HepG2 (cell line): ENCODE results near the gene NCOA1.

Experiments
- ATF2 ChIP-seq: sonication (generic); formaldehyde crosslinking; IDR thresholded peaks from 2 replicates; pipeline ENCODE4 v1.4.0; 2020; ENCODE audit warnings: missing genetic modification reagents
- CSRNP1 ChIP-seq: sonication (generic); formaldehyde crosslinking; IDR thresholded peaks from 2 replicates; pipeline ENCODE4 v1.8.1; 2023; ENCODE audit warnings: mild to moderate bottlenecking, missing genetic modification reagents
- CTCF ChIP-seq: sonication (generic); formaldehyde crosslinking; IDR thresholded peaks from 2 replicates; pipeline ENCODE4 v1.5.0; 2020; ENCODE audit warnings: mild to moderate bottlenecking, missing genetic modification reagents, moderate library complexity
- FOXP4 ChIP-seq: sonication (generic); formaldehyde crosslinking; IDR thresholded peaks from 2 replicates; pipeline ENCODE4 v1.4.0; 2020; ENCODE audit warnings: missing genetic modification reagents
- HES4 ChIP-seq: sonication (generic); formaldehyde crosslinking; IDR thresholded peaks from 2 replicates; pipeline ENCODE4 v1.9.0; 2021; ENCODE audit warnings: mild to moderate bottlenecking, missing genetic modification reagents, borderline replicate concordance
- MZF1 ChIP-seq: sonication (generic); formaldehyde crosslinking; IDR thresholded peaks from 2 replicates; pipeline ENCODE4 v1.8.1; 2023; ENCODE audit warnings: mild to moderate bottlenecking, missing genetic modification reagents, borderline replicate concordance
- RORA ChIP-seq: sonication (generic); formaldehyde crosslinking; IDR thresholded peaks from 2 replicates; pipeline ENCODE4 v1.5.0; 2020; ENCODE audit warnings: mild to moderate bottlenecking, missing genetic modification reagents, moderate library complexity
- SPEN ChIP-seq: sonication (generic); formaldehyde crosslinking; IDR thresholded peaks from 2 replicates; pipeline ENCODE4 v1.5.1; 2020; ENCODE audit warnings: low read depth, mild to moderate bottlenecking, missing genetic modification reagents
- SRSF9 ChIP-seq: fragments of 200-400 bp; formaldehyde crosslinking; IDR thresholded peaks from 2 replicates; pipeline ENCODE4 v1.6.1; 2018; ENCODE audit warnings: borderline replicate concordance, mild to moderate bottlenecking, low read depth, low read length; ENCODE audit not compliant: insufficient read depth, poor library complexity, severe bottlenecking
- ZSCAN22 ChIP-seq: sonication (generic); formaldehyde crosslinking; IDR thresholded peaks from 2 replicates; pipeline ENCODE4 v1.4.0; 2020; ENCODE audit warnings: mild to moderate bottlenecking, missing genetic modification reagents
- ZZZ3 ChIP-seq: sonication (generic); formaldehyde crosslinking; IDR thresholded peaks from 2 replicates; pipeline ENCODE4 v1.4.0; 2020; ENCODE audit warnings: missing genetic modification reagents, mild to moderate bottlenecking, borderline replicate concordance

- TF ChIP-seq CTCF (CRISPR knock-in tag), result peak; percentile 97
- peak; percentile 46; the same call in 1 of the 2 replicates for TF ChIP-seq ZZZ3 (CRISPR knock-in tag)
- TF ChIP-seq ZSCAN22 (CRISPR knock-in tag), result no peak
- no peak for TF ChIP-seq RORA (CRISPR knock-in tag)
- no peak for TF ChIP-seq MZF1 (CRISPR knock-in tag)
- TF ChIP-seq ATF2 (CRISPR knock-in tag), result peak; percentile 60; the same call in 1 of the 2 replicates
- no peak; the same call in 1 of the 2 replicates for TF ChIP-seq CSRNP1 (CRISPR knock-in tag)
- TF ChIP-seq FOXP4 (CRISPR knock-in tag), result no peak
- no peak for TF ChIP-seq HES4
- peak; percentile 94 for TF ChIP-seq SPEN (CRISPR knock-in tag)
- TF ChIP-seq SRSF9, result no peak
Measured at GRCh38 chr2:24792874-24793760, 302.1 kb downstream of the NCOA1 start, which contains the start of the genes CENPO and PTRHD1.
